PC-9 (cell line): ENCODE results near the gene DDR2. TPM values are rescaled to one million over a fixed set of nuclear protein-coding genes. Genes with fewer than 3 reads are reported as not detected.

Experiments
- BruUV-seq: library from RNA; stranded (reverse); fragments of 400-500 nt; replicated peaks from 2 replicates; lab custom pipeline; 2021; lab: Mats Ljungman, UMichigan
- CTCF ChIA-PET: fragments of 300-600 bp; sonication (Branson Sonifier 250); formaldehyde crosslinking; loops from one replicate; lab custom pipeline; 2022; ENCODE audit warnings: antibody characterized with exemption; lab: Charles Lee
- POLR2A ChIA-PET: fragments of 300-600 bp; sonication (Branson Sonifier 250); formaldehyde crosslinking; loops from one replicate; lab custom pipeline; 2022; ENCODE audit warnings: antibody characterized with exemption; ENCODE audit not compliant: unreplicated experiment; lab: Charles Lee
- DNase-seq, 2 experiments: peaks; one replicate each; pipeline versions ENCODE4 v3.0.0 to v3.0.0-alpha.2; 2015 to 2022; ENCODE audit warnings: mixed read lengths in 1 of 2
- H2AFZ ChIP-seq: fragments of 200-600 bp; sonication (generic); 2 replicates; pipeline ENCODE4 v1.8.1; 2017; ENCODE audit warnings: antibody characterized with exemption
- H3F3A ChIP-seq: fragments of 200-600 bp; sonication (generic); 2 replicates; pipeline ENCODE4 v1.8.1; 2017; ENCODE audit warnings: antibody characterized with exemption, mild to moderate bottlenecking, low read depth; ENCODE audit not compliant: insufficient read depth
- H3K27ac ChIP-seq: fragments of 200-600 bp; sonication (generic); 2 replicates; pipeline ENCODE4 v1.6.1; 2016; ENCODE audit warnings: mixed run types
- H3K27me3 ChIP-seq: fragments of 200-600 bp; sonication (generic); 2 replicates; pipeline ENCODE4 v1.6.1; 2016; ENCODE audit warnings: low read depth, mixed run types; ENCODE audit not compliant: insufficient read depth
- H3K36me3 ChIP-seq: fragments of 200-600 bp; sonication (generic); 2 replicates; pipeline ENCODE4 v1.6.1; 2016; ENCODE audit warnings: low read depth, mixed run types
- H3K4me1 ChIP-seq: fragments of 200-600 bp; sonication (generic); replicated peaks from 2 replicates; pipeline ENCODE4 v1.6.1; 2016; ENCODE audit warnings: mixed run types; ENCODE audit not compliant: insufficient read depth
- H3K4me2 ChIP-seq: fragments of 200-600 bp; sonication (generic); 2 replicates; pipeline ENCODE4 v1.6.1; 2017; ENCODE audit warnings: mixed run types
- H3K4me3 ChIP-seq: fragments of 200-600 bp; sonication (generic); 2 replicates; pipeline ENCODE4 v1.6.1; 2016; ENCODE audit warnings: mixed run types
- H3K79me2 ChIP-seq: fragments of 200-600 bp; sonication (generic); 2 replicates; pipeline ENCODE4 v1.6.1; 2017; ENCODE audit warnings: low read depth, mixed run types
- H3K9me2 ChIP-seq: fragments of 200-600 bp; sonication (generic); 2 replicates; pipeline ENCODE4 v1.8.1; 2017; ENCODE audit warnings: mild to moderate bottlenecking; ENCODE audit not compliant: insufficient read depth
- H3K9me3 ChIP-seq: fragments of 200-600 bp; sonication (generic); 2 replicates; pipeline ENCODE4 v1.8.1; 2016; ENCODE audit warnings: low read depth; ENCODE audit not compliant: insufficient read depth
- H4K20me1 ChIP-seq: fragments of 200-600 bp; sonication (generic); 2 replicates; pipeline ENCODE4 v1.8.1; 2017; ENCODE audit not compliant: insufficient read depth
- EZH2 ChIP-seq: fragments of 200-600 bp; sonication (generic); IDR thresholded peaks from 2 replicates; pipeline ENCODE4 v1.8.0; 2017; ENCODE audit warnings: antibody characterized with exemption, low read depth
- intact Hi-C: fragments of 100-400 bp; cut with micrococcal nuclease; formaldehyde crosslinking; loops from one replicate; pipeline ENCODE4 v1.10.0; 2022; ENCODE audit not compliant: unreplicated experiment
- total RNA-seq: library from RNA; stranded (reverse); gene quantifications from 2 replicates; pipeline ENCODE4 v1.2.3, GENCODE V29; 2021
- TF ChIP-seq, protein P1 (sequence below): fragments of 200-600 bp; sonication (generic); conservative IDR thresholded peaks from 2 replicates; pipeline ENCODE4 v1.6.1; 2017; ENCODE audit warnings: mixed run types, antibody characterized with exemption, mild to moderate bottlenecking, moderate library complexity

Gene DDR2
- total RNA-seq, 1 experiment from 2014 or later: 0.35 TPM

DNA sequence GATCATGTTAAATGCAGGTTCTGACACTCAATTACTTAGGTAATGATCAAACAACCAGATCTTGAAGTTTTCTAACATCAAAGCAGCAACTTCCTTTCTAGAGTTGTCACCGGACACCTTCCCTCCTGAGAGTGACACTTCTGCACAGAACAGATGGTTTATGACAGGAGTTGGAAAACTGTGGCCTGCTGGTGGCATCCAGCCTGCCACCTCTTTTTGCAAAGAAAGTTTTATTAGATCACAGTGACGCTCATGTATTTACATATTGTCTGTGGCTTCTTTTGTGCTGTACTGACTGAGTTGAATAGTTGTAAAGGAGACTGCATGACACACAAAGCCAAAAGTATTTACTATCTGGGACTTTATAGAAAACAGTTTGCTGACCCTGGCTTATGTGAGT is 28.3 kb downstream of the DDR2 start:
- Histone ChIP-seq H3K36me3 (no peaks in the 10 kb centered on the region), H3K9me2 (no peaks in the 10 kb centered on the region), H3K4me2 (no peak overlapping the region), H3K27ac (no peak overlapping the region), H3F3A (no peaks in the 10 kb centered on the region), H4K20me1 (no peaks in the 10 kb centered on the region), H3K4me1 (no peaks in the 10 kb centered on the region), H3K27me3 (no peaks in the 10 kb centered on the region), H3K9me3 (0 out of 2 replicates have a peak, but pooled peaks cover 2% of the 10 kb centered on the region), H3K4me3 (no peak overlapping the region), H3K79me2 (no peaks in the 10 kb centered on the region), H2AFZ (no peak overlapping the region)
- no TSS peak for BruUV-seq
- ChIA-PET POLR2A (no interaction called here), CTCF (no interaction called here)
- DNase-seq: no peak
- no peak for TF ChIP-seq EZH2
- TF ChIP-seq, protein P1, sequence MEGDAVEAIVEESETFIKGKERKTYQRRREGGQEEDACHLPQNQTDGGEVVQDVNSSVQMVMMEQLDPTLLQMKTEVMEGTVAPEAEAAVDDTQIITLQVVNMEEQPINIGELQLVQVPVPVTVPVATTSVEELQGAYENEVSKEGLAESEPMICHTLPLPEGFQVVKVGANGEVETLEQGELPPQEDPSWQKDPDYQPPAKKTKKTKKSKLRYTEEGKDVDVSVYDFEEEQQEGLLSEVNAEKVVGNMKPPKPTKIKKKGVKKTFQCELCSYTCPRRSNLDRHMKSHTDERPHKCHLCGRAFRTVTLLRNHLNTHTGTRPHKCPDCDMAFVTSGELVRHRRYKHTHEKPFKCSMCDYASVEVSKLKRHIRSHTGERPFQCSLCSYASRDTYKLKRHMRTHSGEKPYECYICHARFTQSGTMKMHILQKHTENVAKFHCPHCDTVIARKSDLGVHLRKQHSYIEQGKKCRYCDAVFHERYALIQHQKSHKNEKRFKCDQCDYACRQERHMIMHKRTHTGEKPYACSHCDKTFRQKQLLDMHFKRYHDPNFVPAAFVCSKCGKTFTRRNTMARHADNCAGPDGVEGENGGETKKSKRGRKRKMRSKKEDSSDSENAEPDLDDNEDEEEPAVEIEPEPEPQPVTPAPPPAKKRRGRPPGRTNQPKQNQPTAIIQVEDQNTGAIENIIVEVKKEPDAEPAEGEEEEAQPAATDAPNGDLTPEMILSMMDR: no peak
- intact Hi-C loops: no loop called here

DNA sequence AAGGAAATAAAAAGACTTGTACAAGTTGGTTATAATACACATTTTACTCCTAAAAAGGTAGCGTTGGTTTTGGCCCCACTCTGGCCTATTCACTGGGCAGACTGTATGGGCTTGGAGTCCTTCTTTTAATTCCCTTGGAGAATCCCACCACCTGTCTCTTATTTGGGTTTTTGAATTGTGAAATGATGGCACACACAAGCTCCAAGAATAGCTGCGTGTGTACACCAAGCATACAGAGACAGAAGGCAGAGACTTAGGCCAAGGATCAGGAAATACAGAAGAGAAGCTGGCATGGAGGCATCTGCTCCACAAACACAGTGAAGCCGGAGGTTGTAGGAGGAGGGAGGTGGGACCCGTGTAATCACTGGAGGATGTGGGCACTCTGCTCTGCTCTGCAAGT is 29.1 kb downstream of the DDR2 start:
- no peaks in the 10 kb centered on the region for H3K79me2 ChIP-seq
- no peak overlapping the region for H3K4me2 ChIP-seq
- intact Hi-C loops: no loop called here
- no peaks in the 10 kb centered on the region for H4K20me1 ChIP-seq
- ChIA-PET CTCF (no interaction called here), POLR2A (no interaction called here)
- no peaks in the 10 kb centered on the region for H3K4me1 ChIP-seq
- H3K9me2 ChIP-seq: no peaks in the 10 kb centered on the region
- BruUV-seq: no TSS peak
- no peak overlapping the region for H3K27ac ChIP-seq
- no peak overlapping the region for H2AFZ ChIP-seq
- H3K36me3 ChIP-seq: no peaks in the 10 kb centered on the region
- H3K4me3 ChIP-seq: no peak overlapping the region
- H3K27me3 ChIP-seq: no peaks in the 10 kb centered on the region
- H3F3A ChIP-seq: no peaks in the 10 kb centered on the region
- 0 out of 2 replicates have a peak, but pooled peaks cover 2% of the 10 kb centered on the region for H3K9me3 ChIP-seq
- DNase-seq: no peak
- TF ChIP-seq, protein P1: no peak
- no peak for TF ChIP-seq EZH2

DNA sequence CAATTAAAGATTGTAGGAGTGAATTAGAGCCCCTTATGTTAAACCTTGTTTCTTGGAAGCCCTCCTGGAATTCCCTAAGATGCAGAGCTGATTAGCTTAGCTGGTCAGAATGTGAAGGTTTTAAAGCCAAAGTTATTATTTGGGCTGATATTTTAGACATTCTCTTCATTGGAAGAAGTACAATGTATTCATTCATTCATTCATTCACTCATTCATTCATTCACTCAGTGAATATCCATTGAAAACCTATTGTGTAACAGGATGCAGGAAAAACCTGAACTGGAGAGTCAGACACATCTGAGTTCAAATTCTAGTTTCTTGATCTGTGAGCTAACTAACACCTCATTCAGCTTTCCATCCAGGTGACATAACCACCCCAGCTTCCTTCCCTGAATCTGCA is 29.7 kb downstream of the DDR2 start:
- Histone ChIP-seq H3K4me3 (no peak overlapping the region), H3K27ac (no peak overlapping the region), H3K9me3 (0 out of 2 replicates have a peak, but pooled peaks cover 2% of the 10 kb centered on the region), H3K4me1 (no peaks in the 10 kb centered on the region), H3F3A (no peaks in the 10 kb centered on the region), H3K27me3 (no peaks in the 10 kb centered on the region), H4K20me1 (no peaks in the 10 kb centered on the region), H2AFZ (no peak overlapping the region), H3K4me2 (no peak overlapping the region), H3K79me2 (no peaks in the 10 kb centered on the region), H3K9me2 (no peaks in the 10 kb centered on the region), H3K36me3 (no peaks in the 10 kb centered on the region)
- intact Hi-C loops: no loop called here
- no peak for DNase-seq
- ChIA-PET POLR2A (no interaction called here), CTCF (interaction anchor here (0.6 kb wide), 1 partner anchor 625 kb away, joined by 4 read pairs; no protein-coding TSS in a partner anchor)
- BruUV-seq: no TSS peak
- no peak for TF ChIP-seq EZH2
- TF ChIP-seq, protein P1: no peak
